Measurements from ENCODE around the gene ABCG4.
"Not testable (repeated sequence)": the region's sequence is repeated elsewhere in the genome, so short reads cannot be mapped to it uniquely, and the experiment has no call there.

The ABCG4 gene

DNA sequence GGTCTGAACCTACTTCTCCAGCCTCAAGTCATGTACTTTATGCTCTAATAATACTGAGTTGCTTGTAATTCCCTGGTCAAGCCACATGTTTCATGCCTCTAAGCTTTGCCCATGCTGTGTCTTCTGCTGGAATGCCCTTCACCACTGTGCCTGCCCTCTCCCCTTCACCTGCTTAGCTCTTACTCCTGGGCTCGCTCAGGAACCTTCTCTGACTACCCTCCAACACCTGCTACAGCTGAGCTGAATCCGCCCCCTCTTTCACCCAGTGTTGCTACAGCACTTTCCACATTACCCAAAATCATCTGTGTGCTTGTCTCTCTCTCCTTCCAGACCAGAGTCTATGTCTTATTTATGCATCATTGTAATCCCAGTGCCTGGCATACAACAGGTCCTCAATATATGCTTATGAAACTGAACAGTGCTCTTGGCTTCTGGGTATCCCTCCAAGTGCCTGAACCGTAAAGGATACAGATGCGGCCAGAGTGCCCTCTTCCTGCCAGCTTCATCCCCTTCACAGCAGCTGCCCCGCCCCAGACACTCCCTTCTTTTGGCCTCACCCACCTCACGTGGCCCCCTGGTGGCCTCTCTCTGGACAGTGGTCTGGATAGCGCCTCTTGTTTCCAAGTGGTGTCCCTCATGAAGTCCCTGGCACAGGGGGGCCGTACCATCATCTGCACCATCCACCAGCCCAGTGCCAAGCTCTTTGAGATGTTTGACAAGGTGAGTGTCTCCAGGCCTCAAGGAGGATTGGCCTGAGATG lies 7.1 kb downstream of the ABCG4 start:
- peak; percentile 44 for DNase-seq

DNA sequence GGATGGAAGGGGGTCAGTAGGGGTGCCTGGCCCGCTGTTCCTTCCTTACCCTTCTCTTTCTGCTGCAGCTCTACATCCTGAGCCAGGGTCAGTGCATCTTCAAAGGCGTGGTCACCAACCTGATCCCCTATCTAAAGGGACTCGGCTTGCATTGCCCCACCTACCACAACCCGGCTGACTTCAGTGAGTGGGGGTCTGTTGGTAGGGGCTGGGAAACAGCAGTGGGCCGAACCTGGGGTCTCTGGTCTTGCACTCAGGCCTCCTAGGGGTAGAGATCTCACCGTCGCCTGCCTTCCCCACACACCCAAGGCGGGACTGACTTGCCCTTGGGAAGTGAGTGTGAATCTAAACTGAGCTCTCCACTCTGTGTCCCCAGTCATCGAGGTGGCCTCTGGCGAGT lies 7.6 kb downstream of the ABCG4 start:
- no peak for DNase-seq

DNA sequence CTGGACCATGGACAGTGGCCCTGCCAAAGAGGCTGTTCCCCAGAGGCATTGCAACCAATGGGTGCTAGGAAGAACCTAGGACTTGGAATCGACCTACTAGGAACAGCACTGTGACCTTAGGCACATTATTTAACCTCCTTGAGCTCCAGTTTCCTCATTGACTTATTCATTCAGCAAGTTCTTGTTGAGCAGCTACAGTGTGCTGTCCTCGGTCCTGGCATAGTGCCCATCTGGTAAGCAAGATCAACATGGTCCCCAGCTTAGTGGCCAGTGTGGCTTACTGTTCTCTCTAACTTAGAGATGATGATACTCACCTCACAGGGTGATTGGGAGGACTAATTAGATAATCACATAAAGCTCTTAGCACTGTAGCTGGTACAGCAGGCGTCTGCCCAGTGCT lies 8.2 kb downstream of the ABCG4 start:
- no peak for DNase-seq

DNA sequence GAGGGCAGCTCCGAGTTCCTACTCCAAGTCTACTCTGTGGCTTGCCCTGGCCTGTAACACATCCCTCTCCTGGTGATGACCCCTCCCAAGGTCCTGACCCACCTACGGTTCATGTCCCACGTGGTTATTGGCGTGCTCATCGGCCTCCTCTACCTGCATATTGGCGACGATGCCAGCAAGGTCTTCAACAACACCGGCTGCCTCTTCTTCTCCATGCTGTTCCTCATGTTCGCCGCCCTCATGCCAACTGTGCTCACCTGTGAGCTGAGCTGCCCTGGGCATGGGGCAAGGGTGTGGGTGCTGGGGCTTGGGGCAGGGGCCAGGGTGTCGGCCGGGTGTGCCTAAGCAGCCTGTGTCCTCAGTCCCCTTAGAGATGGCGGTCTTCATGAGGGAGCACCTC lies 9.6 kb downstream of the ABCG4 start:
- DNase-seq, result no peak

DNA sequence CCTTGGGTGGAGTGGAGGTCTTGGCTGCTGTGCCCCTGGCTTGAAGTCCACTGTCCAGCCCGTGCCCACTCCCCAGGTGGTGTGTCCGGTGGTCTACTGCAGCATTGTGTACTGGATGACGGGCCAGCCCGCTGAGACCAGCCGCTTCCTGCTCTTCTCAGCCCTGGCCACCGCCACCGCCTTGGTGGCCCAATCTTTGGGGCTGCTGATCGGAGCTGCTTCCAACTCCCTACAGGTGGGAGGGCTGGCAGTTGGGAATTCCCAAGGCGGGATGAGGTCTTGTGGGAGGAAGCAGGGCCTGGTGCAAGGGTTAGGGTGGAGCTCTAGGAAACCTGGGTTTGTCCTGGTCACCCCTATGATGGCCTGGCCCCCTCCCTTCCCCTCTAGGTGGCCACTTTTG lies 11.3 kb downstream of the ABCG4 start:
- no peak for DNase-seq

DNA sequence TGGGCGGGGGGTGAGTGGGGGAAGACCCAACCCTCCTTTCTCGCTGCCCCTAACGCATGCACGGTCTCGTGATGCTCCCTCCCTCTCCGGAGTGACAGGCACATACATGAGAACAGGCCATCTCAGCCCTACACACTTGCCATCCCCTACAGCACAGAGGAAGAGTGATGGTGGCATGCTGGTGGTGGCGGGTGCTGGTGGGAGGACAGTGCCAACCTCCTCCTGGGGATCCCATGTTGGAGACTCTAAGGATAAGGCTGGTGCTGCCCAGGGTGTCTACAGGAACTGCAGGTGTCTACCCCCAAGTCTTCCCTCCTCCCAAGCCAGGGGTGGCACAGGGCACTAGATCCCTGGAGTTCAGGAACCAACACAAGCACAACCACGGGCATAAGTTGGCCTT lies 13.0 kb downstream of the ABCG4 start:
- DNase-seq, result no peak

DNA sequence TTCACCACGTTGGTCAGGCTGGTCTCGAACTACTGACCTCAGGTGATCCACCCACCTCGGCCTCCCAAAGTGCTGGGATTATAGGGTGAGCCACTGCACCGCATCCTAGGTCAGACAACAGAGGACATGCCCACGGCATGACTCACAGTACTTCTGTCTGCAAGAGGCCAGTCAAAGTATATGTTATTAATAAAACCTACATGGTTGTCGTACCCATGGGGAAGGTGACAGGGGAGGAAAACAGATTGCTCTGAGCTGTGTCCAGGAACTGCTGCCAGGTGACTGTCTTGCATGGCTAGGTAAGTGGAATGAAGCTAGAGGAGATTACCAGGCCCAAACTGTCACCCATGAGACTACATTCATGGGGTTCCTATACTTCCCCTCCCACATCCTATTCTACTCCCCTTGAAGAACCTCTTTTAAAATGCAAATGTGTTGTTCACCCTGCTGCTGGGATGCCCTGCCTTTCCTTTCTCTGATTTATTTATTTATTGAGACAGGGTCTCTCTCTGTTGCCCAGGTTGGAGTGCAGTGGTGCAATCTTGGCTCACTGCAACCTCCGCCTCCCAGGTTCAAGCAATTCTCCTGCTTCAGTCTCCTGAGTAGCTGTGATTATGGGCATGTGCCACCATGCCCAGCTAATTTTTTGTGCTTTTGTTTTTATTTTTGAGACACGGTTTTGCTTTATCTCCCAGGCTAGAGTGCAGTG lies 17.7 kb downstream of the ABCG4 start:
- peak; percentile 68 for DNase-seq

DNA sequence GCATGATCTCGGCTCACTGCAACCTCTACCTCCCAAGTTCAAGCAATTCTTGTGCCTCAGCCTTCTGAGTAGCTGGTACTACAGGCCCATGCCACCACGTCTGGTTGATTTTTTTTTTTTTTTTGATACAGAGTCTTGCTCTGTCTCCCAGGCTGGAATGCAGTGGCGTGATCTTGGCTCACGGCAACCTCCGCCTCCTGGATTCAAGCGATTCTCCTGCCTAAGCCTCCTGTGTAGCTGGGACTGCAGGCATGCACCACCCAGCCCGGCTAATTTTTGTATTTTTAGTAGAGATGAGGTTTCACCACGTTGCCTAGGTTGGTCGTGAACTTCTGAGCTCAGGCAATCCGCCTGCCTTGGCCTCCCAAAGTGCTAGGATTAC lies 18.2 kb downstream of the ABCG4 start:
- DNase-seq, result not testable (repeated sequence)

DNA sequence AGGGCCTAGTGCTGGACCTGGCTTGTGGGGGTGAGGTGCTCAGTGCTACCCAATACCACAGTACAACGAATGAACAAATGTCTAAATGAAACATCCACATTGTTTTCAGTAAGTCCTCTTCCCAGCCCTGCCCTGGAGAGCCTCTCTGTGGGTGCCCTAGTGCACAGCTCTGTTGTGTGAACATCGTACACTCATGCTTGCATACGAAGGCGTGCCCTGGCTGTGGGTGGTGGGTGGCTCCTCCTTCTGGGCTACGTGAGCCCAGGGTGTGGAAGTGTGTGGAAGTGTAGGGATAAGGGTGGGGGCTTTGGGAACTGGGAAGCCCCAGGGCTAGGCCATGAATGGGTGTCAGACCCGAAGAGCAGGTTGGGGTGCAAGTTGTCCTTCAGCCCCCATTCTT lies 19.1 kb downstream of the ABCG4 start:
- DNase-seq, result no peak

DNA sequence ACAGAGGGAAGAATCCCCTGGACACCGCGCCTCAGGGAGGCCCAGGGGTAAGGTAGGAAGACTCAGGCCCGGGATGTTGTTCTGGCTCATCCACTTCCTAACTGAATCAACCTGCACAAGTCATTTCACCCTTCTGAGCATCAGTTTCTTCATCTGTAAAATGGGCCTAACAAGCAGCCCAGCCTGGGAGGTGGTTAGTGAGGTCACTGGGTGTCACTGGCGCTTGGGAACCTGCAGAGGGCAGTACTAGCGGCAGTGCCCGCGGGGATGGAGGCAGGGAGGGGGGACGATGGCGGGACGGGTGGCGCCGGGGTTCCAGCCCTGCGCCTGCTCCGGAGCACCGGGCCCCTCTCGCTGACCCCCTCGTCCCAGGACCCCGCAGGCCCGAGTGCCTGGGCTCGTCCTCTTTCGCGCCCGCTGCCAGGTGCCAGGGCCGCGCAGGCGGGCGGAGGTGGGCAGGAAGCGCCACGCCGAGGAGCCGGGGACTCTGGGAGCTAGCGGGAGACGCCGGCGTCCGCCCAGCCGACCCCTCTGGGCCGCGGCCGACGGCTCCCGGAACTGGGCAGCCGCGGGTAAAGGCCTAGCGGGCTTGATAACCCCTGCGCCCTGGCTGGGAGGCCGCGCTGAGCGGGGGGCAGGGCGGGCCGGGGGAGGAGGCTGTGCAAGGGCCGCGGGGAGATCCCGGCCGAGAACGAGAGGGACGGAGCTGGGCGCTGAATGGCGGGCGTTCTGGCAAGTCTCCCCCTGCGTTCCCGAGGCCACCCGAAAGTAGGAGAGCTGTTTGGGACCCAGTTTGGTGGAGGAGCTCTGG lies 19.8 kb downstream of the ABCG4 start, which contains the start of gene NLRX1:
Gene NLRX1, plus strand, starts transcription at position 255 of the 811 bp plus-strand sequence. CDS start 2,679 bp downstream, outside the sequence.
- DNase-seq, result peak; percentile 84

DNA sequence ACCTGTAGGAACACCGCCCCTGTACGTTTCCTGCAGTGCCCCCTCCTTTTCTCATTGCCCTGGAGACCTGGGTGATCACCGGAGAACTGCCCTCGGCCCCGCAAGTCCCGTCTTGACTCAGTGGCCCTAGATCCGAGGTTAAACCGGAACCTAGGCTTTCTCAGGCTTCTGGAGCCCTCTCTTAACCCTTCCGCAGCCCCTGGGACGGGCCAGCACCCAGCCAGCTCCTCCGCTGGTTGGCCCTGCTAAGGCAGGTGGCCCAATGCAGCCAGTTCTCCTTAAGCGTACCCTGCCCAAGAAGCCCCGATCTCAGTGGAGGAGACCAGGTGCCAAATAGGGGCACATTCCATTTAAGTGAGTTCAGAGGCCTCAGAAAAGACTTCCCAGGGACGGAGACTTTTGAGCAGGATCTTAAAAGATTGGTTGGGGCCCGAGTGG lies 20.4 kb downstream of the ABCG4 start:
- DNase-seq, result peak; percentile 45

DNA sequence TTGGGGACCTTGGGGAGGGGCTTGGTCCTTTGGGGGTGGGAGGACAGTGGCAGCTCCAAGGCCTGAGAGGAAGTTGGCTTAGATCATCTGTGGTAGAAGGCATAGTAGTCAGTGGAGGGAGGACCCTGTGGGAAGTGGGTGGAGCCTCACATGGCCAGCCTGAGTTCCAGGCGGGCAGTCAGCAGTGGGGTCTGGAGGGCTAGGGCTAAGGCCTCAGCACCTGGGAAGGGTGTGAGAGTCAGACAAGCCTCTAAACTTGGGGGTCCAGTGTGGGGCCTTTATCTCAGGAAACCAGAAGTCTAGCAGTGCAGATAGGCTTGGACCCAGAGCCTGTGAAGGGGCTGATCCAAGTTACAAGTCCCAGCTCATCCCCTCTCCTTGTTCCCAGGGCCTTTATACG lies 23.7 kb downstream of the ABCG4 start:
- DNase-seq, result no peak

DNA sequence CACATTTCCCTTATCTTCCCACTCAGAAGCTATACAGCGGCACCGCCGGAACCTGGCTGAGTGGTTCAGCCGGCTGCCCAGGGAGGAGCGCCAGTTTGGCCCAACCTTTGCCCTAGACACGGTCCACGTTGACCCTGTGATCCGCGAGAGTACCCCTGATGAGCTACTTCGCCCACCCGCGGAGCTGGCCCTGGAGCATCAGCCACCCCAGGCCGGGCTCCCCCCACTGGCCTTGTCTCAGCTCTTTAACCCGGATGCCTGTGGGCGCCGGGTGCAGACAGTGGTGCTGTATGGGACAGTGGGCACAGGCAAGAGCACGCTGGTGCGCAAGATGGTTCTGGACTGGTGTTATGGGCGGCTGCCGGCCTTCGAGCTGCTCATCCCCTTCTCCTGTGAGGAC lies 24.6 kb downstream of the ABCG4 start:
- DNase-seq, result no peak

DNA sequence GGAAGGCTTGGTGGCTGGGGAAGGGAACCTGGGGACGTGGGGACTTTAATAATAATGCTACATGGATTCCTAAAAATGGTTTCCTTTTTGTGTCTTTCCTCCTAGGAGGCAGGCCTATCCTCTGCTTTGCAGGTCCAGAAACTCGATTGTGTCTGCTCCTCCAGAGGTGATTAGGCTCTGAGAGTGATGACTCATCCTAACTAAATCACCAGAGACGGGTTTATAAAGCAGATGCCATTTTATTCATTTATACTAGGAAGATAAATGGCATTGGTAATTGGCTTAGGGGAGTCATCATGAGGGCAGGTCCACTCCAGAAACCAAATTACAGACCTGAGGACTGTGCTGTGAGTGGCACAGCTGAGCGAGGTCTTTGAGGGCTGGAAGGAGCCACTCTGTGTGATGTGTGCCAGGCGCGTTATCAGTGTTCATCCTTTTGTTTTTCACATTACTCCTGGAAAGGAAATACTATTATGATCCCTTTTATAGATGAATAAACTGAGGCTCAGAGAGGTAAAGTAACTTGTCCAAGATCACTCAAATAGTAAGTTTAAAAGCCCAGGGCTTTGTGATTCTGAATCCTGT lies 26.7 kb downstream of the ABCG4 start:
- DNase-seq, result peak; percentile 35

DNA sequence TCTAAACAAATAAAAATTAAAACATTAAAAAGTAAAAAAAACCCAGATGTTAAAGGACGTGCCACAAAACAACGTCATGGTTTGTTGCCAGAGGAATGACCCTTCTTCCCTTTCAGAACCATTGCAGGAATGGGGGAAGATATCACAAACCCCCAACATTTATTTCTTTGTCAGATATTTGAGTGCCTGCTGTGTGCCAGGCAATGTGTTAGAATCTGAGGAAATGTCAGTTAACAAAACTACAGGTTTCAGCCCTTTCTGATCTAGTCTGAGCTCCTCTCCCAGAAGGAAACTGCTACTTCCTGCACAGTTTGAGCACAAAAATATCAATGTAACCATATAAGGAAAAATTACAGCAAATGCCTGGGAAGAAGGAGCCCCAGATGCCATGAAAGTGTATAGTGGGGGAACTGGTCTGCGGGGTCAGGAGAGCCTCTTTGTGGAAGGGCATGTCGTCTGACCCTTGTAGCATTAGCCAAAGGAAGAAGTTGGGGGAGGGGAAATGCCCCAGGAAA lies 29.4 kb downstream of the ABCG4 start:
- no peak for DNase-seq

DNA sequence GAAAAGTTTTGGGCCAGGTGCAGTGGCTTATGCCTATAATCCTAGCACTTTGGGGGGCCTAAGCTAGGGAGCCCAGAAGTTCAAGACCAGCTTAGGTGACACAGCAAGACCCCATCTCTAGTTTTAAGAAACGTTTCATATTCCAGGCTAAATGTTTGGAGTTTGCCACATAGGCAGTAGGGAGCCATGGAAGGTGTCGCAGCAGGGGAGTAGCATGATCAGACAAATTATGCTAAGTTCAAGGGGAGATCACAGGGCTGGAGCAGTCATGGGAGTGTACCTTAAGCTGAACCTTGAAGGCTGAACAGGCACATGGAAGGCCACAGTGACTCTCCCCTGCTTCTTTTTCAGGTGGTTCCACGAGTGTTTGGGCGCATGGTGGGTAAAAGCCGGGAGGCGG lies 30.5 kb downstream of the ABCG4 start:
- DNase-seq, result no peak

DNA sequence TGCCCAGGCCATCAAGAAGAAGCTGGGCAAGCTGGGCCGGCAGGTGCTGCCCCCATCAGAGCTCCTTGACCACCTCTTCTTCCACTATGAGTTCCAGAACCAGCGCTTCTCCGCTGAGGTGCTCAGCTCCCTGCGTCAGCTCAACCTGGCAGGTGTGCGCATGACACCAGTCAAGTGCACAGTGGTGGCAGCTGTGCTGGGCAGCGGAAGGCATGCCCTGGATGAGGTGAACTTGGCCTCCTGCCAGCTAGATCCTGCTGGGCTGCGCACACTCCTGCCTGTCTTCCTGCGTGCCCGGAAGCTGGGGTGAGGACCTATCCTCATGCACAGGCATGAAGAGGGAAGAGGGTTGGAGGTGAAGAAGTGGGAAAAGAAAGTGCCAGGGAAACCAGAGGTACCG lies 31.1 kb downstream of the ABCG4 start:
- no peak for DNase-seq

DNA sequence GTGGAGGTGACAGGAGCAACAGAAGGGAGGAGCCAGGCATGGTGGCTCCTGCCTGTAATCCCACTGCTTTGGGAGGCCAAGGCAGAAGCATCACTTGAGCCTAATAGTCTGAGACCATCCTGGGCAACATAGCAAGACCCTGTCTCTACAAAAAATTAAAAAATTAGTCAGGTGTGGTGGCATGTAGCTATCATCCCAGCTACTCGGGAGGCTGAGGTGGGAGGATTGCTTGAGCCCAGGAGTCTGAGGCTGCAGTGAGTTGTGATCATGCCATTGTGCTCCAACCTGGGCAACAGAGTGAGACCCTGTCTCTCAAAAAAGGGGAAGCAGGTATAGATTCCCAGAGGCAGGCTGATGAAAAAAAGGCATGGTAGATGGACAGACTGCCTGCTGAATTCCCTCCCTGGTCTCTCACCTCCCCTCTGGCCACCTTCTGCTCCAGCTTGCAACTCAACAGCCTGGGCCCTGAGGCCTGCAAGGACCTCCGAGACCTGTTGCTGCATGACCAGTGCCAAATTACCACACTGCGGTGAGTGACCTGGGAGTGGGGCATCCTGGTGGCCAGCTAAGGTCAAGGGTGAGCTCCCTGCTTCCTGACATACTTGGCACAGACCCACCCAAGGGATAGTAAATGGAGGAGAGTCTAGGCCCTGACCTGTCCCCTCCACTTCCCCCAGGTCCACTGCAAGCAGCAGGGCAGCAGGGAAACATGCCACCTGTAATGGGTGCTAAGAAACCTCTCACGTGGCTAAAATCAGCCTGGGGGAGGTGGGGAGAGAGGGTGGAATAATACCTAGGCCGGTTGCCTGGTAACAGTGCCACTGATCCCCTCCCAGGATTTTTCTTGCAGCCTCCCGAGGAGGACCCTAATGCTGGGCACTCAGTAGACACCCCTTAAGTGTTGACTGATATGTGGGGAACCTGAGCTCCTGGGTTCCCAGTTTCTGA lies 32.2 kb downstream of the ABCG4 start:
- no peak for DNase-seq

DNA sequence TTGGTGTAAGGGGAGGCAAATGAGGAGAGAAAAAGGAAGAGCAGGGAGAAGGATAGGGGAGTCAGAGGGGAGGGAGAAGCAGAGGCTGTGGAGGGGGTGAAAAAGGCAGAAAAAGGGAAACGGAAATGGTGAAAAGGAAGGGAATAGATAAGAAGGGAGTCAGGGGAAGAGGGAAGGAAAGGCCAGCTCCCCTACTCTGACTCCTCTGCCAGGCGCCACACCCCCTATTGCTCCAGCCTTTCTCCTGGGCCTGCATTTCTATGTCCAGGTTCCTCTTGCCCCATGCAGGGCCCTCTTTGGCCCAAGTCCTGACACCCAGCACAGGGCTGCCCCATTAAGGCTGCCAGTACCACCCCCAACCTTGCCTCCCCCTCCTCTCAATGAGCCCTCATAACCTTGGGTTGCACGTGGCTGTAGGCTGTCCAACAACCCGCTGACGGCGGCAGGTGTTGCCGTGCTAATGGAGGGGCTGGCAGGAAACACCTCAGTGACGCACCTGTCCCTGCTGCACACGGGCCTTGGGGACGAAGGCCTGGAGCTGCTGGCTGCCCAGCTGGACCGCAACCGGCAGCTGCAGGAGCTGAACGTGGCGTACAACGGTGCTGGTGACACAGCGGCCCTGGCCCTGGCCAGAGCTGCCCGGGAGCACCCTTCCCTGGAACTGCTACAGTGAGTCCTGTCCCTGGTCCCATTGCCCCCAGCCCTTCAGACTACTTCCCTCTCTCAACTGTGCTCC lies 33.0 kb downstream of the ABCG4 start:
- no peak for DNase-seq

DNA sequence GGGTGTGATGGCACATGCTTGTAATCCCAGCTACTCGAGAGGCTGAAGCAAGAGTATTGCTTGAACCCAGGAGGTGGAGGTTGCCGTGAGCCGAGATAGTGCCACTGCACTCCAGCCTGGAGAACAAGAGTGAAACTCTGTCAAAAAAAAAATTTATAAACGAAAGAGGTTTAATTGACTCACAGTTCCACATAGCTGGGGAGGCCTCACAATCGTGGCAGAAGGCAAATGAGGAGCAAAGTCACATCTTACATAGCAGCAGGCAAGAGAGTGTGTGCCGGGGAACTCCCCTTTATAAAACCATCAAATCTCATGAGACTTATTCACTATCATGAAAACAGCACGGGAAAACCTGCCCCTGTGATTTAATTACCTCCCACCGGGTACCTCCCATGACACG lies 35.5 kb downstream of the ABCG4 start:
- not testable (repeated sequence) for DNase-seq

Data from EL (cell line).